ENCODE measurements around the gene C2orf15.

DNA sequence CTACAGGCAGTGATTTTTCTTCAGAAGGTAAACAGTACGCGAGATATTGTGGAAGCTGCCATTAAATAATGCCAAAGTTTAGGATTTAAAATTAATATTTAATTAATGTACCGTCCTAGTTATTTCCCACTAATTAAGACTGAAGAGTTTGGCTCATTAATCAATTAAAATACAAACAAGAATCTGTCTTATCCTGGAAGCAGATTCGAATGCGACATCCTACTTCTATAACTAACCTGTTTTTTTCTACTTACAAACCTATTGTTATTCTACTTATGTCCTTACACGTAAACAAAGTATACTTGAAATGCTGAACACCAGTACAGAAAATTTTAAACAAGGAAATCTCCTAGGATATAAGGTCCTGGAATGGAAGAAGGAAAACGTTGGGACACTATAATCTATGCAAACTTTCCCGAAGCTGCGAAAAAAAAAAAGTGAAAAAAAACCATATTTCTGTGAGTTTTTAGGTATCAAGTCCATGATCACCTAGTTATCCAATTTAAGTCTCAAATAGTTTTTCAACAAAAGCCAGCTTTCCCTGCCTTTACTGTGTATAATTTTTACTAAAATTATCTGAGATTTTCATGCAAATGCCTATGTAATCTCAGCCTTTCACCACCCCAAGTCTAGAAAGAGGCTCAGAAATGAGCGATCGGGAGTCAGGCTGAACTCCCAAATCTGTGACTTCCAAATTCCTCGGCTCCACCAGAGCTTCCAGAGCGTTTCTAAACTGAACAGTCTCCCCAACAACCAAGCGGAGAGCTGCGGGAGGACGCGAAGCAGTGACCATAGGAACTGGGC lies 1.2 kb upstream of the C2orf15 start:
- TF ChIP-seq POLR2A (IDR thresholded peaks at IDR 0.05; ENCODE audit: low read depth) = no peak
- no peak for TF ChIP-seq EP300 (IDR thresholded peaks at IDR 0.05)

Measured in esophagus muscularis mucosa (tissue), 2 donors.